ENCODE measurements around the gene TNNC1.
A peak's percentile ranks its signal among the peaks of the same experiment; 100 is the strongest.

The TNNC1 gene

GRCh38 chr3:52456800-52457183 is 3.0 kb upstream of the TNNC1 start:
- DNase-seq: no peak

- peak; percentile 86 for DNase-seq
Observed at GRCh38 chr3:52456169-52456799, 2.4 kb upstream of the TNNC1 start.

GRCh38 chr3:52455283-52456168 is 1.7 kb upstream of the TNNC1 start, which contains the start of gene NISCH:
NISCH (plus strand) TSS chr3:52455604; CDS start chr3:52455642, 38 bp downstream.
- peak; percentile 92 for DNase-seq

GRCh38 chr3:52454938-52455282 is 1.1 kb upstream of the TNNC1 start:
- no peak for DNase-seq

- DNase-seq: no peak
Observed at GRCh38 chr3:52454250-52454937, 553 bp upstream of the TNNC1 start.

GRCh38 chr3:52452570-52453221 is 1.1 kb downstream of the TNNC1 start:
- peak; percentile 41 for DNase-seq

GRCh38 chr3:52452126-52452525 is 1.7 kb downstream of the TNNC1 start:
- DNase-seq: peak; percentile 16

- peak; percentile 21 for DNase-seq
Observed at GRCh38 chr3:52451237-52452083, 2.4 kb downstream of the TNNC1 start.

- DNase-seq: no peak
Observed at GRCh38 chr3:52450489-52451236, 3.2 kb downstream of the TNNC1 start.

GRCh38 chr3:52447512-52448355 is 6.1 kb downstream of the TNNC1 start:
- no peak for DNase-seq

GRCh38 chr3:52446631-52447511 is 7.0 kb downstream of the TNNC1 start:
- peak; percentile 67 for DNase-seq

GRCh38 chr3:52446042-52446441 is 7.8 kb downstream of the TNNC1 start:
- DNase-seq: no peak

GRCh38 chr3:52444860-52445793 is 8.7 kb downstream of the TNNC1 start, which contains the start of gene SEMA3G:
SEMA3G (minus strand) TSS chr3:52445103; CDS start chr3:52445027, 76 bp downstream.
- DNase-seq: peak; percentile 65

- no peak for DNase-seq
Observed at GRCh38 chr3:52443791-52444687, 9.8 kb downstream of the TNNC1 start.

- DNase-seq: no peak
Observed at GRCh38 chr3:52443268-52443610, 10.6 kb downstream of the TNNC1 start.

- no peak for DNase-seq
Observed at GRCh38 chr3:52442409-52443267, 11.2 kb downstream of the TNNC1 start.
